HepG2 (cell line): ENCODE measurements around the gene PHYH. TPM values are rescaled to one million over a fixed set of nuclear protein-coding genes. Genes with fewer than 3 reads are reported as not detected.

ENCODE experiments used
- ATAC-seq: fragments of 200-7000 bp; cut with Tn5 transposase; 3 replicates; pipeline ENCODE4 v1.9.1; 2020; ENCODE audit warnings: mild to moderate bottlenecking, moderate library complexity
- BruUV-seq: library from RNA; stranded (reverse); fragments of 400-500 nt; replicated peaks from 2 replicates; lab custom pipeline; 2021; lab: Mats Ljungman, UMichigan
- CTCF ChIA-PET: fragments of 300-600 bp; formaldehyde crosslinking; extraction: SDS; loops from one replicate; lab custom pipeline; 2021; ENCODE audit warnings: low total read pairs, inconsistent platforms, low intra/inter-chr PET ratio; lab: Yijun Ruan, JAX
- POLR2A ChIA-PET: fragments of 350-600 bp; sonication (Branson Sonifier 250); formaldehyde crosslinking; loops from one replicate; lab custom pipeline; 2020; ENCODE audit warnings: antibody characterized with exemption, inconsistent platforms; lab: Yijun Ruan, JAX
- DNase-seq: peaks from one replicate; pipeline ENCODE4 v3.0.0-alpha.2; 2015; ENCODE audit warnings: low spot score
- FAIRE-seq: peaks from 3 replicates; lab custom pipeline; 2011; peaks lifted over from hg19 to GRCh38; lab: Jason Lieb, UNC
- H2AFZ ChIP-seq: one replicate; pipeline ENCODE4 v1.6.1; 2011; ENCODE audit warnings: low read length, inconsistent platforms
- H3K27ac ChIP-seq: fragments of 300-600 bp; 3 replicates; pipeline ENCODE4 v1.8.0; 2011; ENCODE audit warnings: mixed run types, mild to moderate bottlenecking, mixed read lengths, low read length, inconsistent platforms; ENCODE audit not compliant: insufficient read depth; ENCODE audit errors: extremely low read length
- H3K27me3 ChIP-seq, 2 experiments: fragments of 200-600 bp in 1 of 2; 2 replicates in 1 of 2; 3 replicates in 1 of 2; pipeline versions ENCODE4 v1.6.0 to v1.8.0; 2011; ENCODE audit warnings: low read length in 2 of 2, mild to moderate bottlenecking in 2 of 2, moderate library complexity in 2 of 2, inconsistent platforms in 1 of 2; ENCODE audit not compliant: insufficient read depth in 2 of 2, control insufficient read depth in 1 of 2
- H3K36me3 ChIP-seq, 2 experiments: fragments of 200-600 bp in 1 of 2; replicated peaks in 1 of 2; 2 replicates in 1 of 2; 3 replicates in 1 of 2; pipeline versions ENCODE4 v1.5.1 to v1.8.0; 2011; ENCODE audit warnings: low read length in 2 of 2, inconsistent platforms in 1 of 2; ENCODE audit not compliant: insufficient read depth in 2 of 2, control insufficient read depth in 1 of 2
- H3K4me1 ChIP-seq: 2 replicates; pipeline ENCODE4 v1.5.1; 2012; ENCODE audit warnings: low read length, inconsistent platforms; ENCODE audit not compliant: insufficient read depth
- H3K4me2 ChIP-seq: 2 replicates; pipeline ENCODE4 v1.6.0; 2011; ENCODE audit warnings: low read depth, low read length, inconsistent platforms
- H3K4me3 ChIP-seq, 3 experiments: fragments of 200-600 bp in 1 of 3; sonication (generic), shearing (Covaris generic) in 1 of 3; replicated peaks in 1 of 3; 2 replicates each; pipeline ENCODE4 v1.5.1; 2011 to 2016; ENCODE audit warnings: low read length in 3 of 3, inconsistent platforms in 2 of 3, low read depth in 2 of 3, mild to moderate bottlenecking in 2 of 3, control low read depth in 1 of 3, mixed read lengths in 1 of 3; ENCODE audit not compliant: insufficient read depth in 1 of 3
- H3K79me2 ChIP-seq: one replicate; pipeline ENCODE4 v1.6.1; 2011; ENCODE audit warnings: low read length, inconsistent platforms; ENCODE audit not compliant: insufficient read depth
- H3K9ac ChIP-seq: 2 replicates; pipeline ENCODE4 v1.6.0; 2011; ENCODE audit warnings: mild to moderate bottlenecking, low read depth, low read length, inconsistent platforms; ENCODE audit not compliant: insufficient read depth
- H3K9me3 ChIP-seq: 2 replicates; pipeline ENCODE4 v1.5.1; 2012; ENCODE audit warnings: mild to moderate bottlenecking, low read length
- H4K20me1 ChIP-seq: 2 replicates; pipeline ENCODE4 v1.6.0; 2011; ENCODE audit warnings: inconsistent platforms, mild to moderate bottlenecking, low read length, moderate library complexity; ENCODE audit not compliant: insufficient read depth
- BHLHE40 ChIP-seq: IDR thresholded peaks from 2 replicates; pipeline ENCODE4 v1.6.1; 2011; ENCODE audit warnings: low read length, improper control_type of control experiment
- CEBPG ChIP-seq: IDR thresholded peaks from 2 replicates; pipeline ENCODE4 v1.6.1; 2016
- CENPX ChIP-seq: sonication (generic); formaldehyde crosslinking; IDR thresholded peaks from 2 replicates; pipeline ENCODE4 v1.9.0; 2021; ENCODE audit warnings: mild to moderate bottlenecking, missing genetic modification reagents, moderate library complexity
- DR1 ChIP-seq: sonication (generic); formaldehyde crosslinking; IDR thresholded peaks from 2 replicates; pipeline ENCODE4 v1.8.0; 2021; ENCODE audit warnings: mild to moderate bottlenecking, missing genetic modification reagents, inconsistent platforms
- EP300 ChIP-seq, 3 experiments: sonication (generic) in 1 of 3; formaldehyde crosslinking in 1 of 3; IDR thresholded peaks; 2 replicates each; pipeline versions ENCODE4 v1.5.1 to v1.6.1; 2011 to 2020; ENCODE audit warnings: low read depth in 2 of 3, low read length in 2 of 3, borderline replicate concordance in 1 of 3, improper control_type of control experiment in 1 of 3, mild to moderate bottlenecking in 1 of 3, missing genetic modification reagents in 1 of 3, moderate library complexity in 1 of 3
- HMG20A ChIP-seq: IDR thresholded peaks from 2 replicates; pipeline ENCODE4 v1.6.1; 2016; ENCODE audit warnings: borderline replicate concordance
- HMGA1 ChIP-seq: sonication (generic); formaldehyde crosslinking; conservative IDR thresholded peaks from 2 replicates; pipeline ENCODE4 v1.4.0; 2020; ENCODE audit warnings: missing genetic modification reagents
- HNF4G ChIP-seq, 2 experiments: sonication (generic) in 1 of 2; formaldehyde crosslinking in 1 of 2; IDR thresholded peaks; 2 replicates each; pipeline versions ENCODE4 v1.4.0 to v1.6.1; 2011 to 2020; ENCODE audit warnings: borderline replicate concordance in 2 of 2, low read depth in 2 of 2, mild to moderate bottlenecking in 2 of 2, low read length in 1 of 2, missing genetic modification reagents in 1 of 2, moderate library complexity in 1 of 2
- MLX ChIP-seq: IDR thresholded peaks from 2 replicates; pipeline ENCODE4 v1.6.1; 2016
- RFX5 ChIP-seq: IDR thresholded peaks from 2 replicates; pipeline ENCODE4 v1.6.1; 2011; ENCODE audit warnings: low read depth, low read length, improper control_type of control experiment
- SRSF4 ChIP-seq: fragments of 200-400 bp; formaldehyde crosslinking; IDR thresholded peaks from one replicate; pipeline ENCODE4 v1.6.1; 2018; ENCODE audit warnings: mild to moderate bottlenecking, low read depth, low read length, moderate library complexity; ENCODE audit not compliant: poor library complexity, severe bottlenecking
- TFDP1 ChIP-seq: IDR thresholded peaks from 2 replicates; pipeline ENCODE4 v1.6.1; 2016; ENCODE audit warnings: missing compliant biosample characterization, missing genetic modification reagents, borderline replicate concordance
- ZC3H13 ChIP-seq: sonication (generic); formaldehyde crosslinking; IDR thresholded peaks from 2 replicates; pipeline ENCODE4 v1.8.1; 2023; ENCODE audit warnings: mild to moderate bottlenecking, missing genetic modification reagents, moderate library complexity
- ZFP37 ChIP-seq: sonication (generic); formaldehyde crosslinking; IDR thresholded peaks from 2 replicates; pipeline ENCODE4 v1.4.0; 2020; ENCODE audit warnings: missing genetic modification reagents, borderline replicate concordance
- ZNF556 ChIP-seq: sonication (generic); formaldehyde crosslinking; IDR thresholded peaks from 2 replicates; pipeline ENCODE4 v1.4.0; 2020; ENCODE audit warnings: mild to moderate bottlenecking, missing genetic modification reagents, borderline replicate concordance
- ZNF580 ChIP-seq: IDR thresholded peaks from 2 replicates; pipeline ENCODE4 v1.6.1; 2016; ENCODE audit warnings: low read depth, borderline replicate concordance
- WGBS: methylation state at CpG from one replicate; pipeline ENCODE4 v1.1.6; 2017; ENCODE audit warnings: low lambda C conversion rate; 5-methylcytosine and 5-hydroxymethylcytosine counted together
- in situ Hi-C: cut with HindIII; loops from 2 replicates; pipeline ENCODE4 v1.10.0; 2017; ENCODE audit warnings: low pct_unique_long_range_greater_than_20kb; ENCODE audit not compliant: extremely low pct_ligation_motif_present
- intact Hi-C: fragments of 100-400 bp; cut with micrococcal nuclease; formaldehyde crosslinking; loops from one replicate; pipeline ENCODE4 v1.10.0; 2022; ENCODE audit not compliant: unreplicated experiment
- polyA plus RNA-seq, 8 experiments: library from polyadenylated mRNA; depleted of rRNA in 3 of 8; stranded (reverse) in 7 of 8; unstranded in 1 of 8; fragments of >200 nt; fragmentation: Illumina TruSeq in 4 of 8; extraction: Trizol in 4 of 8; gene quantifications; 2 replicates each; pipeline versions ENCODE4 v1.2.1 to v1.2.3, GENCODE V29; 2011 to 2016; ENCODE audit warnings: low read depth in 4 of 8, missing spikeins in 1 of 8, mixed read lengths in 1 of 8; ENCODE audit not compliant: insufficient read depth in 1 of 8
- total RNA-seq, 5 experiments: library from RNA; depleted of rRNA; stranded (reverse); fragments of >200 nt; fragmentation: Illumina TruSeq; extraction: Trizol; gene quantifications; 2 replicates each; pipeline ENCODE4 v1.2.3, GENCODE V29; 2016; ENCODE audit warnings: low read depth in 1 of 5
- TF ChIP-seq, protein P1 (sequence below): sonication (generic); formaldehyde crosslinking; IDR thresholded peaks from 2 replicates; pipeline ENCODE4 v1.8.0; 2022; ENCODE audit warnings: missing genetic modification reagents, low read depth, mild to moderate bottlenecking, borderline replicate concordance

The PHYH gene
- total and polyA plus RNA-seq, 2 of the 13 experiments (the other 11 are each of a cell fraction or from before 2014, with no cell fraction given) = 27.2 to 34.5 TPM

DNA sequence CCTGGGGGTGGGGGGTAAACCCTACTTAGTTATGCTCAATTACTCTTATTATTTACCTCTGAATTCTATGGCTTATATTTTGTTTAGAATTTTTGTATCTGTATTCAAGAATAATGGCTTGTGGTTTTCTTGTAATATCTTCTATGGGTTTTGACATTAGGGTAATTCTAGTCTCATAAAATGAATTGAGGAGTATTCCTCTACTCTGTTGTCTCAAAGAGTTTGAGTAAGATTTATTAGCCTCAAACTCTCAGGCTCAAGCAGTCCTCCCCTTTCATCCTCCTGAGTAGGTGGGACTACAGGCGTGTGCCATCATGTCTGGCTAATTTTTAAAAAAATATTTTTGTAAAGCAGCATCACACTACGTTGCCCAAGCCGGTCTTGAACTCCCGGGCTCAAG lies 46.1 kb downstream of the PHYH start:
- in situ Hi-C loops = no loop called here
- H3K4me1 ChIP-seq = no peaks in the 10 kb centered on the region
- TF ChIP-seq ZC3H13 (no peak), HMGA1 (CRISPR knock-in tag) (no peak), EP300 (IDR thresholded peaks at IDR 0.05; ENCODE audit: low read depth in 2 of 2, low read length in 2 of 2) (no peak), EP300 (CRISPR knock-in tag; IDR thresholded peaks at IDR 0.05; ENCODE audit: borderline replicate concordance) (no peak), RFX5 (no peak)
- TF ChIP-seq, all 625 proteins: peak for 0
- intact Hi-C loops = no loop called here
- Histone ChIP-seq H3K4me2 (no peak overlapping the region), H3K27me3 (peaks cover 0 to 9% of the 10 kb centered on the region in 2 experiments; a peak in 1 of 5 replicates), H3K36me3 (no peaks in the 10 kb centered on the region), H3K27ac (no peak overlapping the region), H2AFZ (no peak overlapping the region), H3K79me2 (no peaks in the 10 kb centered on the region), H3K9me3 (no peaks in the 10 kb centered on the region), H3K9ac (no peak overlapping the region), H3K4me3 (no peak overlapping the region), H4K20me1 (no peaks in the 10 kb centered on the region)
- no peak for FAIRE-seq
- ChIA-PET CTCF (no interaction called here), POLR2A (no interaction called here)
- no TSS peak for BruUV-seq
- 46% methylated on average over 4 of the region's 4 CpGs for WGBS
- no peak for ATAC-seq
- no peak for DNase-seq

DNA sequence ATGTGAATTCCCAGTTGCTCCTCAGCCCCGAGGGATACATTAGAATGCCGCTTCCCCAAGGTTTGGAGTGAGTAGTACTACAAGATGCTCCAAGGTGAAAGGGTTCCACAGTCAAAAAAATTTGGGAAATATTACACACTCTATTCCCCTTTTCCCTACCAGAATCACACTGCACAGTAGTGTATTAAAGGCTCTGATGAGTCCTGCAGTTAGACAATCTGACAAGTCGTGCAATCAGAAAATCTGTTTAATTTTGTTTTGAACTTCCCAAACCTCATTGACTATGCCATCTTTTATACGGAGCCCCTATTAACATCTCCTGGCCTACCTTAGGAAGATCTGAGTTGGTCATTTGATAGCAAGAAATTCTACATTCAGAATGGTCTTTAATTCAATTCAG lies 52.1 kb downstream of the PHYH start:
- POLR2A ChIA-PET = no interaction called here
- Histone ChIP-seq H3K79me2 (no peaks in the 10 kb centered on the region), H4K20me1 (no peaks in the 10 kb centered on the region), H3K36me3 (no peaks in the 10 kb centered on the region), H3K4me3 (no peak overlapping the region), H3K27me3 (peaks cover 0 to 5% of the 10 kb centered on the region in 2 experiments; a peak in 1 of 5 replicates), H3K27ac (no peak overlapping the region), H3K9ac (no peak overlapping the region), H3K4me1 (no peaks in the 10 kb centered on the region), H3K4me2 (no peak overlapping the region), H3K9me3 (no peaks in the 10 kb centered on the region), H2AFZ (no peak overlapping the region)
- FAIRE-seq (no peak), ATAC-seq (no peak), DNase-seq (no peak)
- no TSS peak for BruUV-seq
- in situ Hi-C loops (no loop called here), intact Hi-C loops (no loop called here)
- CTCF ChIA-PET = no interaction called here
- WGBS = 57% methylated on average over 4 of the region's 4 CpGs
- TF ChIP-seq SRSF4 = no peak
- no peak for TF ChIP-seq ZNF556 (CRISPR knock-in tag)
- TF ChIP-seq BHLHE40 = no peak
- no peak for TF ChIP-seq DR1 (CRISPR knock-in tag)
- TF ChIP-seq HNF4G (IDR thresholded peaks at IDR 0.05; ENCODE audit: borderline replicate concordance, low read depth, low read length) = no peak
- TF ChIP-seq HNF4G (CRISPR knock-in tag; IDR thresholded peaks at IDR 0.05; ENCODE audit: borderline replicate concordance, low read depth) = no peak
- TF ChIP-seq CENPX (CRISPR knock-in tag) = no peak
- TF ChIP-seq HMG20A (CRISPR knock-in tag) = no peak
- TF ChIP-seq TFDP1 (CRISPR knock-in tag) = no peak
- no peak for TF ChIP-seq CEBPG
- no peak for TF ChIP-seq ZFP37 (CRISPR knock-in tag)
- TF ChIP-seq ZNF580 (CRISPR knock-in tag) = no peak
- TF ChIP-seq, protein P1, sequence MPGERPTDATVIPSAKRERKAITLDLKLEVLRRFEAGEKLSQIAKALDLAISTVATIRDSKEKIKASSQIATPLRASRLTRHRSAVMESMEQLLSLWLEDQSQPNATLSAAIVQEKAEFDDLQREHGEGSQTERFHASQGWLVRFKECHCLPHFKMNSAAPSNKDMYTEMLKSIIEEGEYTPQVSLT (CRISPR knock-in tag) = no peak
- no peak for TF ChIP-seq MLX (CRISPR knock-in tag)
